SK-N-SH (cell line): ENCODE data around the gene FOXP1. TPM values are rescaled to one million over a fixed set of nuclear protein-coding genes. Genes with fewer than 3 reads are reported as not detected.

Experiments used
- CTCF ChIA-PET: fragments of 300-600, 350-600 bp; formaldehyde crosslinking; extraction: SDS; loops from one replicate; lab custom pipeline; 2021; lab: Yijun Ruan, JAX
- POLR2A ChIA-PET: fragments of 350-600 bp; sonication (Branson Sonifier 250); formaldehyde crosslinking; extraction: SDS; loops from one replicate; lab custom pipeline; 2020; ENCODE audit warnings: antibody characterized with exemption, inconsistent platforms; lab: Yijun Ruan, JAX
- DNase-seq: peaks from one replicate; pipeline ENCODE4 v3.0.0; 2012
- H2AFZ ChIP-seq: fragments of 200-600 bp; sonication (generic); 2 replicates; pipeline ENCODE4 v1.8.1; 2016; ENCODE audit warnings: antibody characterized with exemption, mild to moderate bottlenecking, low read depth
- H3F3A ChIP-seq: fragments of 200-600 bp; sonication (generic); replicated peaks from 2 replicates; pipeline ENCODE3; 2016; ENCODE audit warnings: antibody characterized with exemption, mild to moderate bottlenecking; ENCODE audit not compliant: insufficient read depth
- H3K27ac ChIP-seq, 2 experiments: fragments of 200-500 bp in 1 of 2; fragments of 200-600 bp in 1 of 2; sonication (Bioruptor generic) in 1 of 2; sonication (generic), shearing (Covaris generic) in 1 of 2; 2 replicates each; pipeline versions ENCODE4 v1.5.1 to v1.6.1; 2014 to 2016; ENCODE audit warnings: low read depth in 2 of 2, inconsistent platforms in 1 of 2, low read length in 1 of 2, mild to moderate bottlenecking in 1 of 2, mixed read lengths in 1 of 2
- H3K27me3 ChIP-seq: fragments of 200-600 bp; sonication (generic), shearing (Covaris generic); 2 replicates; pipeline ENCODE4 v1.6.1; 2016; ENCODE audit warnings: mixed run types; ENCODE audit not compliant: insufficient read depth
- H3K36me3 ChIP-seq, 2 experiments: fragments of 200-500 bp in 1 of 2; fragments of 200-600 bp in 1 of 2; sonication (Bioruptor generic) in 1 of 2; sonication (generic) in 1 of 2; replicated peaks in 1 of 2; 2 replicates each; pipeline versions ENCODE3 to v1.5.1; 2014 to 2016; ENCODE audit warnings: low read length in 1 of 2, mild to moderate bottlenecking in 1 of 2; ENCODE audit not compliant: insufficient read depth in 2 of 2, control insufficient read depth in 1 of 2
- H3K4me1 ChIP-seq, 2 experiments: fragments of 200-500 bp in 1 of 2; fragments of 200-600 bp in 1 of 2; sonication (Bioruptor generic) in 1 of 2; sonication (generic), shearing (Covaris generic) in 1 of 2; 2 replicates each; pipeline versions ENCODE4 v1.5.1 to v1.6.1; 2014 to 2016; ENCODE audit warnings: low read depth in 1 of 2, low read length in 1 of 2, mixed run types in 1 of 2; ENCODE audit not compliant: insufficient read depth in 2 of 2, control insufficient read depth in 1 of 2
- H3K4me2 ChIP-seq: fragments of 200-600 bp; sonication (generic), shearing (Covaris generic); 2 replicates; pipeline ENCODE4 v1.6.1; 2017; ENCODE audit warnings: mixed run types
- H3K4me3 ChIP-seq, 2 experiments: fragments of 200-500 bp in 1 of 2; fragments of 200-600 bp in 1 of 2; sonication (Bioruptor generic) in 1 of 2; sonication (generic), shearing (Covaris generic) in 1 of 2; 2 replicates each; pipeline versions ENCODE4 v1.5.1 to v1.8.1; 2014 to 2016; ENCODE audit warnings: low read depth in 2 of 2, inconsistent platforms in 1 of 2, low read length in 1 of 2, mild to moderate bottlenecking in 1 of 2, mixed read lengths in 1 of 2, moderate library complexity in 1 of 2
- H3K79me2 ChIP-seq: fragments of 200-600 bp; sonication (generic); 2 replicates; pipeline ENCODE4 v1.8.1; 2017; ENCODE audit warnings: mild to moderate bottlenecking; ENCODE audit not compliant: insufficient read depth
- H3K9ac ChIP-seq: fragments of 200-600 bp; sonication (generic); 2 replicates; pipeline ENCODE4 v1.6.1; 2017; ENCODE audit warnings: mixed run types
- H3K9me2 ChIP-seq: fragments of 200-600 bp; sonication (generic); 2 replicates; pipeline ENCODE4 v1.6.1; 2017; ENCODE audit warnings: mixed run types
- H3K9me3 ChIP-seq: fragments of 200-600 bp; sonication (generic); 2 replicates; pipeline ENCODE4 v1.6.1; 2017; ENCODE audit warnings: mixed run types, mild to moderate bottlenecking, moderate library complexity
- H4K20me1 ChIP-seq: fragments of 200-600 bp; sonication (generic); 2 replicates; pipeline ENCODE4 v1.6.1; 2017; ENCODE audit warnings: mild to moderate bottlenecking, mixed run types; ENCODE audit not compliant: insufficient read depth
- EP300 ChIP-seq, 2 experiments: IDR thresholded peaks; 2 replicates each; pipeline versions ENCODE4 v1.4.0 to v1.6.1; 2012; ENCODE audit warnings: borderline replicate concordance in 1 of 2, low read depth in 1 of 2, low read length in 1 of 2
- EZH2phosphoT487 ChIP-seq: fragments of 200-600 bp; sonication (generic); IDR thresholded peaks from 2 replicates; pipeline ENCODE4 v1.6.1; 2017; ENCODE audit warnings: low read depth, mixed run types, mild to moderate bottlenecking, antibody characterized with exemption, moderate library complexity, borderline replicate concordance
- FOSL2 ChIP-seq: IDR thresholded peaks from 2 replicates; pipeline ENCODE4 v1.4.0; 2012; ENCODE audit warnings: low read depth, mild to moderate bottlenecking, moderate library complexity, borderline replicate concordance
- GATA2 ChIP-seq: sonication (generic); formaldehyde crosslinking; IDR thresholded peaks from 2 replicates; pipeline ENCODE4 v1.5.0; 2020; ENCODE audit warnings: mild to moderate bottlenecking, missing genetic modification reagents
- MXI1 ChIP-seq: IDR thresholded peaks from 2 replicates; pipeline ENCODE4 v1.6.1; 2012; ENCODE audit warnings: mild to moderate bottlenecking, low read depth, low read length, improper control_type of control experiment
- NRF1 ChIP-seq: IDR thresholded peaks from 2 replicates; pipeline ENCODE4 v1.6.1; 2012; ENCODE audit warnings: low read depth, mild to moderate bottlenecking, low read length
- RCOR1 ChIP-seq: fragments of 150-350 bp; IDR thresholded peaks from 2 replicates; pipeline ENCODE4 v1.6.1; 2017; ENCODE audit warnings: antibody characterized with exemption, low read length
- RXRA ChIP-seq: IDR thresholded peaks from 2 replicates; pipeline ENCODE4 v1.4.0; 2012; ENCODE audit warnings: low read depth, mild to moderate bottlenecking, borderline replicate concordance
- TCF12 ChIP-seq: IDR thresholded peaks from 2 replicates; pipeline ENCODE4 v1.4.0; 2012
- YY1 ChIP-seq: IDR thresholded peaks from 2 replicates; pipeline ENCODE4 v1.4.0; 2012; ENCODE audit warnings: low read depth, mild to moderate bottlenecking
- WGBS: methylation state at CpG from one replicate; pipeline ENCODE4 v1.1.6; 2017; ENCODE audit warnings: low lambda C conversion rate; 5-methylcytosine and 5-hydroxymethylcytosine counted together
- polyA plus RNA-seq, 3 experiments: library from polyadenylated mRNA; depleted of rRNA; stranded (reverse); fragments of >200 nt; gene quantifications; 2 replicates each; pipeline ENCODE4 v1.2.3, GENCODE V29; 2012
- TF ChIP-seq, protein P1 (sequence below): fragments of 150-350 bp; IDR thresholded peaks from 2 replicates; pipeline ENCODE4 v1.6.1; 2017; ENCODE audit warnings: antibody characterized with exemption, low read length, low read depth, borderline replicate concordance
- TF ChIP-seq, protein P2 (sequence below): IDR thresholded peaks from 2 replicates; pipeline ENCODE4 v1.4.0; 2012; ENCODE audit warnings: low read depth, borderline replicate concordance
- TF ChIP-seq, protein P3 (sequence below): IDR thresholded peaks from 2 replicates; pipeline ENCODE4 v1.6.1; 2012; ENCODE audit warnings: mild to moderate bottlenecking, low read depth, low read length, moderate library complexity
- TF ChIP-seq, protein P4 (sequence below): fragments of 150-350 bp; IDR thresholded peaks from 2 replicates; pipeline ENCODE4 v1.6.1; 2016; ENCODE audit warnings: mild to moderate bottlenecking, low read depth, low read length
- TF ChIP-seq, protein P5 (sequence below): IDR thresholded peaks from 2 replicates; pipeline ENCODE4 v1.4.0; 2012; ENCODE audit warnings: low read depth

The FOXP1 gene
- polyA plus RNA-seq, 1 of the 3 experiments (the other 2 are of a cell fraction): 8.8 TPM

DNA sequence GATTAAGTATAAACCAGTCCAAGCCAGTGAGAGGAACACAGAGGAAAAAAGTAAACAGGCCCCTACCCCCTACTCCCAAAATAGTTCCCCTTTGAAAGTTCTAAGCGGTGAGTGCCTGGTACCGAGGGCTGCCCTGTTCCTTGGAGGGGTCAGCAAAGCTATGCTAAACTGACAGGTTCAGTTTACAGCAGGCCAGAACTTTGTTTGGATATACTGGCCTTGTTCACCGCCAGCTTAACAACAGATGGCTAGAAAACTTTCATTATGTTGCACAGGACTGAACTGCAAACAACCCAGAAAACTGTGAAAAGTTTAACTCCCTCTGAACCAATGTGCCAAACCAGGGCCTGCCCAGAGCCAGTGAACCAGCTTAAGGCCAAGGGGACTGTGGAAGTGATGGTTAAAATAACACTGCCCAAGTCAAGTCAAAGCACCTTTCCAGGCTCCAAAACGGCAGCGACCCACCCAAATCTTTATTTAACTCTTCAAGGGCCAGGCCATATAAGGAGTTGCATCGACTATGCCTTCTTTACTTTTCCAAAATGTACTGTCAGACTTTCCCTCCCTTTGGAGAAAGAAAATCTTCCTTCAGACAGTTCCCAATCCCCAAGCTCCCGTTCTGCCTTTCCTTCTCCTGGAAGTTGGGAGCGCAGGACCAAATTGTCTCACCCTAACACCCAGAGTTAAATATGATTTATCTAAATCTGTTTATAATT, 448.0 kb downstream of the FOXP1 start (continued):
- TF ChIP-seq, protein P1, sequence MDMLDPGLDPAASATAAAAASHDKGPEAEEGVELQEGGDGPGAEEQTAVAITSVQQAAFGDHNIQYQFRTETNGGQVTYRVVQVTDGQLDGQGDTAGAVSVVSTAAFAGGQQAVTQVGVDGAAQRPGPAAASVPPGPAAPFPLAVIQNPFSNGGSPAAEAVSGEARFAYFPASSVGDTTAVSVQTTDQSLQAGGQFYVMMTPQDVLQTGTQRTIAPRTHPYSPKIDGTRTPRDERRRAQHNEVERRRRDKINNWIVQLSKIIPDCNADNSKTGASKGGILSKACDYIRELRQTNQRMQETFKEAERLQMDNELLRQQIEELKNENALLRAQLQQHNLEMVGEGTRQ: no peak
- TF ChIP-seq, protein P2, sequence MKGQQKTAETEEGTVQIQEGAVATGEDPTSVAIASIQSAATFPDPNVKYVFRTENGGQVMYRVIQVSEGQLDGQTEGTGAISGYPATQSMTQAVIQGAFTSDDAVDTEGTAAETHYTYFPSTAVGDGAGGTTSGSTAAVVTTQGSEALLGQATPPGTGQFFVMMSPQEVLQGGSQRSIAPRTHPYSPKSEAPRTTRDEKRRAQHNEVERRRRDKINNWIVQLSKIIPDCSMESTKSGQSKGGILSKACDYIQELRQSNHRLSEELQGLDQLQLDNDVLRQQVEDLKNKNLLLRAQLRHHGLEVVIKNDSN: no peak

DNA sequence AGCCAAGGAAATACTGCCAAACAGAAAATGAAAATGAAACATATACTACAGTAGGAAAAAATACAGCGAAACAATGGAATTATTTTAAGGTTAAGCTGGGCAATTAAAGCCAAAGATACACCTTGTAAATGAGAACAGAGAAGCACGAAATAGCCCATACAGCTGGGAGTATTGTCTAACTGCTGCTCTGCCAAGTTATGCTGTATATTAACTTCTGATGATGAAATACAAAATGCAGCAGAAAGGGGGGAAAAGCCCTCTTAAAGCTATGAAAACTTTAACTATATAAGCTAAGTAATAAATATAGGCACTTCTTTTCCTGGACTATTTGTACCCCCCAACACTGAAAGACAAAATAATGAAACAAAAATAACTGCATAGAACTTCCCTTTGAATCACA, 449.0 kb downstream of the FOXP1 start:
- no peak for DNase-seq
- peaks cover 0 to 12% of the 10 kb centered on the region in 2 experiments; a peak in 2 of 4 replicates for H3K4me1 ChIP-seq
- no peaks in the 10 kb centered on the region for H3K27me3 ChIP-seq
- no peaks in the 10 kb centered on the region for H3K9me2 ChIP-seq
- H3K79me2 ChIP-seq: no peaks in the 10 kb centered on the region; the same call in 1 of the 2 replicates
- peaks cover 7% of the 10 kb centered on the region for H3F3A ChIP-seq
- POLR2A ChIA-PET: no interaction called here
- H3K4me2 ChIP-seq: no peak overlapping the region
- H3K9ac ChIP-seq: no peak overlapping the region
- H4K20me1 ChIP-seq: no peaks in the 10 kb centered on the region
- H3K36me3 ChIP-seq: peaks cover 0 to 7% of the 10 kb centered on the region in 2 experiments
- CTCF ChIA-PET: interaction anchor here (1.4 kb wide), 1 partner anchor 20 kb away, joined by 3 read pairs; no protein-coding TSS in a partner anchor
- H3K9me3 ChIP-seq: no peaks in the 10 kb centered on the region
- H3K4me3 ChIP-seq: no peak overlapping the region
- H2AFZ ChIP-seq: no peak overlapping the region
- TF ChIP-seq EP300 (IDR thresholded peaks at IDR 0.05; ENCODE audit: borderline replicate concordance in 1 of 2, low read depth in 1 of 2, low read length in 1 of 2) (no peak), NRF1 (no peak), RXRA (no peak), RCOR1 (no peak), FOSL2 (no peak), EZH2phosphoT487 (no peak), YY1 (no peak), MXI1 (no peak), TCF12 (no peak), GATA2 (CRISPR knock-in tag) (no peak)
- TF ChIP-seq, protein P3, sequence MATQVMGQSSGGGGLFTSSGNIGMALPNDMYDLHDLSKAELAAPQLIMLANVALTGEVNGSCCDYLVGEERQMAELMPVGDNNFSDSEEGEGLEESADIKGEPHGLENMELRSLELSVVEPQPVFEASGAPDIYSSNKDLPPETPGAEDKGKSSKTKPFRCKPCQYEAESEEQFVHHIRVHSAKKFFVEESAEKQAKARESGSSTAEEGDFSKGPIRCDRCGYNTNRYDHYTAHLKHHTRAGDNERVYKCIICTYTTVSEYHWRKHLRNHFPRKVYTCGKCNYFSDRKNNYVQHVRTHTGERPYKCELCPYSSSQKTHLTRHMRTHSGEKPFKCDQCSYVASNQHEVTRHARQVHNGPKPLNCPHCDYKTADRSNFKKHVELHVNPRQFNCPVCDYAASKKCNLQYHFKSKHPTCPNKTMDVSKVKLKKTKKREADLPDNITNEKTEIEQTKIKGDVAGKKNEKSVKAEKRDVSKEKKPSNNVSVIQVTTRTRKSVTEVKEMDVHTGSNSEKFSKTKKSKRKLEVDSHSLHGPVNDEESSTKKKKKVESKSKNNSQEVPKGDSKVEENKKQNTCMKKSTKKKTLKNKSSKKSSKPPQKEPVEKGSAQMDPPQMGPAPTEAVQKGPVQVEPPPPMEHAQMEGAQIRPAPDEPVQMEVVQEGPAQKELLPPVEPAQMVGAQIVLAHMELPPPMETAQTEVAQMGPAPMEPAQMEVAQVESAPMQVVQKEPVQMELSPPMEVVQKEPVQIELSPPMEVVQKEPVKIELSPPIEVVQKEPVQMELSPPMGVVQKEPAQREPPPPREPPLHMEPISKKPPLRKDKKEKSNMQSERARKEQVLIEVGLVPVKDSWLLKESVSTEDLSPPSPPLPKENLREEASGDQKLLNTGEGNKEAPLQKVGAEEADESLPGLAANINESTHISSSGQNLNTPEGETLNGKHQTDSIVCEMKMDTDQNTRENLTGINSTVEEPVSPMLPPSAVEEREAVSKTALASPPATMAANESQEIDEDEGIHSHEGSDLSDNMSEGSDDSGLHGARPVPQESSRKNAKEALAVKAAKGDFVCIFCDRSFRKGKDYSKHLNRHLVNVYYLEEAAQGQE: no peak
- TF ChIP-seq, protein P4, sequence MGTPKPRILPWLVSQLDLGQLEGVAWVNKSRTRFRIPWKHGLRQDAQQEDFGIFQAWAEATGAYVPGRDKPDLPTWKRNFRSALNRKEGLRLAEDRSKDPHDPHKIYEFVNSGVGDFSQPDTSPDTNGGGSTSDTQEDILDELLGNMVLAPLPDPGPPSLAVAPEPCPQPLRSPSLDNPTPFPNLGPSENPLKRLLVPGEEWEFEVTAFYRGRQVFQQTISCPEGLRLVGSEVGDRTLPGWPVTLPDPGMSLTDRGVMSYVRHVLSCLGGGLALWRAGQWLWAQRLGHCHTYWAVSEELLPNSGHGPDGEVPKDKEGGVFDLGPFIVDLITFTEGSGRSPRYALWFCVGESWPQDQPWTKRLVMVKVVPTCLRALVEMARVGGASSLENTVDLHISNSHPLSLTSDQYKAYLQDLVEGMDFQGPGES: no peak
- TF ChIP-seq, protein P2: no peak
- TF ChIP-seq, protein P5, sequence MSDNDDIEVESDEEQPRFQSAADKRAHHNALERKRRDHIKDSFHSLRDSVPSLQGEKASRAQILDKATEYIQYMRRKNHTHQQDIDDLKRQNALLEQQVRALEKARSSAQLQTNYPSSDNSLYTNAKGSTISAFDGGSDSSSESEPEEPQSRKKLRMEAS: no peak
- no peak overlapping the region for H3K27ac ChIP-seq
- WGBS: 98% methylated on average over 2 of the region's 2 CpGs
